K562 (cell line): ENCODE results near the gene MSN. TPM values are rescaled to one million over a fixed set of nuclear protein-coding genes. Genes with fewer than 3 reads are reported as not detected.

Experiments used
- CREB5 ChIP-seq: fragments of 250-450 bp; sonication (Bioruptor Pico); IDR thresholded peaks from 2 replicates; pipeline ENCODE4 v1.5.0; 2020; ENCODE audit warnings: mild to moderate bottlenecking
- CTCF ChIP-seq, 3 experiments: IDR thresholded peaks in 2 of 3; conservative IDR thresholded peaks in 1 of 3; 2 replicates each; pipeline ENCODE4 v1.5.1; 2011 to 2012; ENCODE audit warnings: low read length in 3 of 3, mild to moderate bottlenecking in 3 of 3, control low read depth in 2 of 3, improper control_type of control experiment in 1 of 3, inconsistent platforms in 1 of 3, low read depth in 1 of 3, mixed read lengths in 1 of 3, moderate library complexity in 1 of 3; ENCODE audit not compliant: insufficient read depth in 2 of 3
- ETS1 ChIP-seq: conservative IDR thresholded peaks from 2 replicates; pipeline ENCODE4 v1.6.1; 2011; ENCODE audit warnings: low read depth, mild to moderate bottlenecking, low read length; ENCODE audit not compliant: control insufficient read depth
- HDGF ChIP-seq: fragments of 450-650 bp; IDR thresholded peaks from 2 replicates; pipeline ENCODE4 v1.6.1; 2016
- ID3 ChIP-seq, 2 experiments: fragments of 250-450 bp in 1 of 2; fragments of 450-650 bp in 1 of 2; sonication (Bioruptor Pico) in 1 of 2; IDR thresholded peaks; 2 replicates each; pipeline versions ENCODE4 v1.6.1 to v1.8.0; 2016 to 2021; ENCODE audit warnings: mild to moderate bottlenecking in 2 of 2, moderate library complexity in 2 of 2, missing compliant biosample characterization in 1 of 2, missing genetic modification characterization in 1 of 2
- KDM4B ChIP-seq, 2 experiments: fragments of 450-650 bp in 1 of 2; sonication (generic) in 1 of 2; IDR thresholded peaks; 2 replicates each; pipeline ENCODE4 v1.6.1; 2016 to 2017; ENCODE audit warnings: borderline replicate concordance in 2 of 2, antibody characterized with exemption in 1 of 2, low read depth in 1 of 2, mild to moderate bottlenecking in 1 of 2
- KDM5B ChIP-seq: fragments of 200-600 bp; sonication (generic); IDR thresholded peaks from 2 replicates; pipeline ENCODE4 v1.6.1; 2012; ENCODE audit warnings: low read depth, mild to moderate bottlenecking, moderate library complexity, low read length, control low read depth, inconsistent platforms; ENCODE audit not compliant: insufficient replicate concordance
- KLF16 ChIP-seq: IDR thresholded peaks from 2 replicates; pipeline ENCODE4 v1.6.1; 2016; ENCODE audit warnings: antibody characterized with exemption
- MLLT1 ChIP-seq, 2 experiments: fragments of 450-650 bp; IDR thresholded peaks; 2 replicates each; pipeline ENCODE4 v1.6.1; 2016
- MYNN ChIP-seq, 2 experiments: sonication (generic); formaldehyde crosslinking in 1 of 2; IDR thresholded peaks; 2 replicates each; pipeline versions ENCODE4 v1.5.0 to v1.6.1; 2016 to 2020; ENCODE audit warnings: antibody characterized with exemption in 1 of 2, missing genetic modification reagents in 1 of 2
- POLR2H ChIP-seq: IDR thresholded peaks from 2 replicates; pipeline ENCODE4 v1.6.1; 2016; ENCODE audit warnings: missing genetic modification characterization, low read depth, mild to moderate bottlenecking, control low read depth, missing compliant biosample characterization, moderate library complexity
- RHOXF2B ChIP-seq: fragments of 250-450 bp; sonication (Bioruptor Pico); conservative IDR thresholded peaks from 2 replicates; pipeline ENCODE4 v1.5.1; 2021
- VEZF1 ChIP-seq: fragments of 200-800 bp; sonication (Bioruptor generic); IDR thresholded peaks from 2 replicates; pipeline ENCODE4 v1.6.1; 2017; ENCODE audit warnings: missing genetic modification characterization, missing compliant biosample characterization
- ZBTB9 ChIP-seq: fragments of 450-650 bp; formaldehyde crosslinking; IDR thresholded peaks from 2 replicates; pipeline ENCODE4 v1.4.0; 2020; ENCODE audit warnings: mild to moderate bottlenecking, moderate library complexity
- polyA plus RNA-seq, 8 experiments: library from polyadenylated mRNA; depleted of rRNA in 4 of 8; stranded (reverse) in 5 of 8; unstranded in 3 of 8; fragments of >200 nt; fragmentation: Nextera tagmentation in 2 of 8; fragmentation: Illumina TruSeq in 1 of 8; extraction: Ambion mirVana in 2 of 8; extraction: Trizol in 1 of 8; gene quantifications; 2 replicates each; pipeline versions ENCODE4 v1.2.1 to v1.2.3, GENCODE V29; 2011 to 2014; ENCODE audit warnings: inconsistent platforms in 1 of 8, missing spikeins in 1 of 8
- total RNA-seq, 7 experiments: library from RNA; depleted of rRNA in 6 of 7; stranded (reverse); fragments of >200 nt in 6 of 7; fragmentation: Illumina TruSeq in 2 of 7; extraction: Trizol in 2 of 7; gene quantifications; 2 replicates each; pipeline versions ENCODE4 v1.2.1 to v1.2.3, GENCODE V29; 2011 to 2021; ENCODE audit warnings: low replicate concordance in 1 of 7

Gene MSN
- total and polyA plus RNA-seq, 9 of the 15 experiments (the other 6 are each of a cell fraction or from before 2014, with no cell fraction given): 128 to 486 (median 237) TPM

- TF ChIP-seq HDGF (no peak), KDM5B (peak; percentile 65), RHOXF2B (CRISPR knock-in tag) (no peak), CTCF (IDR thresholded peaks at IDR 0.05 in 2 of 3, conservative IDR thresholded peaks at IDR 0.05 in 1 of 3; ENCODE audit: insufficient read depth in 2 of 3, low read depth in 1 of 3, low read length in 3 of 3) (0 out of 6 replicates have a peak, but pooled peaks of 1 of the 3 experiments have one; percentile 5), VEZF1 (CRISPR knock-in tag) (peak; percentile 77), ZBTB9 (0 out of 2 replicates have a peak, but pooled peaks have one; percentile 22), CREB5 (CRISPR knock-in tag) (no peak), POLR2H (tag) (peak; percentile 58; the same call in 1 of the 2 replicates), ID3 (CRISPR knock-in tag; IDR thresholded peaks at IDR 0.05) (no peak), ID3 (tag; IDR thresholded peaks at IDR 0.05) (peak; percentile 71; the same call in 1 of the 2 replicates), KLF16 (no peak), MYNN (IDR thresholded peaks at IDR 0.05) (no peak), MYNN (CRISPR knock-in tag; IDR thresholded peaks at IDR 0.05) (no peak), MLLT1 (IDR thresholded peaks at IDR 0.05) (peak in 1 of 2 experiments; percentile 39; a peak in 1 of 4 replicates), ETS1 (peak; percentile 60; the same call in 1 of the 2 replicates), KDM4B (IDR thresholded peaks at IDR 0.05; ENCODE audit: borderline replicate concordance in 2 of 2, low read depth in 1 of 2) (0 out of 4 replicates have a peak, but pooled peaks of 1 of the 2 experiments have one; percentile 29)
Measured at GRCh38 chrX:65667503-65668376, at the start of gene MSN (continued).
